Ovary (tissue), 9 donors: ENCODE measurements around the gene HSPH1. TPM values are rescaled to one million over a fixed set of nuclear protein-coding genes. Genes with fewer than 3 reads are reported as not detected.

Experiments
- DNase-seq, 5 donors: peaks; one replicate each; pipeline ENCODE4 v3.0.0-alpha.2; 2019 to 2020
- H3K27ac ChIP-seq, 2 donors: fragments of 200-600 bp; one replicate each; pipeline versions ENCODE4 v1.5.1 to v1.8.0; 2019 to 2022
- H3K27me3 ChIP-seq: fragments of 200-600 bp; one replicate; pipeline ENCODE4 v1.8.0; 2022
- H3K36me3 ChIP-seq: fragments of 200-600 bp; sonication (generic); one replicate; pipeline ENCODE4 v1.5.1; 2019
- H3K4me1 ChIP-seq: one replicate; pipeline ENCODE4 v1.8.1; 2013; ENCODE audit warnings: mild to moderate bottlenecking, moderate library complexity; ENCODE audit not compliant: insufficient read depth
- H3K4me3 ChIP-seq: fragments of 200-600 bp; sonication (generic); one replicate; pipeline ENCODE4 v1.5.1; 2017
- H3K9me3 ChIP-seq, 2 donors: fragments of 200-600 bp in 1 of 2; sonication (generic) in 1 of 2; one replicate each; pipeline versions ENCODE4 v1.5.1 to v1.8.1; 2013 to 2019; ENCODE audit warnings: mild to moderate bottlenecking in 1 of 2, moderate library complexity in 1 of 2
- CTCF ChIP-seq, 3 donors: fragments of 450-650 bp in 2 of 3; fragments of 200-600 bp in 1 of 3; IDR thresholded peaks; one replicate each; pipeline versions ENCODE4 v1.5.1 to v1.8.0; 2016 to 2022; ENCODE audit warnings: antibody characterized with exemption in 3 of 3, mild to moderate bottlenecking in 1 of 3
- EP300 ChIP-seq: sonication (generic); formaldehyde crosslinking; IDR thresholded peaks from one replicate; pipeline ENCODE4 v1.6.1; 2017; ENCODE audit warnings: antibody characterized with exemption
- POLR2A ChIP-seq: fragments of 450-650 bp; IDR thresholded peaks from one replicate; pipeline ENCODE4 v1.6.1; 2017; ENCODE audit warnings: antibody characterized with exemption, mild to moderate bottlenecking, moderate library complexity
- WGBS, 3 donors: extraction: QIAGEN DNeasy Blood & Tissue Kit in 1 of 3; methylation state at CpG; one replicate each; pipeline versions ENCODE4 v1.1.5 to v1.1.7; 2013 to 2017; 5-methylcytosine and 5-hydroxymethylcytosine counted together
- intact Hi-C, 4 donors: fragments of 100-400 bp; cut with DNase I; formaldehyde crosslinking; loops; one replicate each; pipeline versions ENCODE4 v1.11.0 to v1.15.1; 2022 to 2023
- polyA plus RNA-seq, 2 donors: library from polyadenylated mRNA; stranded (reverse); fragments of 200-250 nt in 1 of 2; fragments of 350-450 nt in 1 of 2; fragmentation: Illumina TruSeq in 1 of 2; extraction: RNeasy Lipid Tissue Mini Kit (QIAGEN cat#74804) in 1 of 2; gene quantifications; one replicate each; pipeline ENCODE4 v1.2.3, GENCODE V29; 2013 to 2014
- total RNA-seq, 7 donors: library from RNA; depleted of rRNA in 2 of 7; stranded (reverse); fragments of >200 nt in 2 of 7; fragmentation: NEBNext Ultra II Directional in 3 of 7; extraction: Animal tissue kit (Norgen Biotek cat#: 25700) in 3 of 7; gene quantifications; one replicate each; pipeline versions ENCODE4 v1.1.0 to v1.2.4, GENCODE V29; 2016 to 2023
- donor health status: DM: no; HTN: no; CAD: no; lungs with moderate emphysema.
- donor health status: DM: no; HTN: no; CAD: no.
- donor health status: Bipolar disorder and iron deficiency.
- donor health status: DM: yes; HTN: yes; CAD: no.
- donor health status: DM: no; HTN: no; CAD: no.
- donor health status: DM: yes; HTN: yes; CAD: no.

HSPH1 gene
- total and polyA plus RNA-seq, 9 donors = 16.0 to 93.2 (median 52.7) TPM

- TF ChIP-seq CTCF (IDR thresholded peaks at IDR 0.05) (no peak), EP300 (no peak), POLR2A (no peak)
- intact Hi-C loops = no loop called here
- no peak for DNase-seq
- Histone ChIP-seq H3K27ac (no peak overlapping the region), H3K9me3 (no peaks in the 10 kb centered on the region), H3K4me3 (no peak overlapping the region), H3K4me1 (no peaks in the 10 kb centered on the region), H3K36me3 (no peaks in the 10 kb centered on the region), H3K27me3 (no peaks in the 10 kb centered on the region)
- 65 to 81% (median 68%) methylated on average over 4 of the region's 4 CpGs for WGBS, 3 donors
Measured at GRCh38 chr13:31116224-31116623, 45.5 kb downstream of the HSPH1 start.

- no peak for DNase-seq
- no peak for TF ChIP-seq POLR2A
- no peak for TF ChIP-seq CTCF (IDR thresholded peaks at IDR 0.05)
- no peak for TF ChIP-seq EP300
- Histone ChIP-seq H3K27me3 (no peaks in the 10 kb centered on the region), H3K36me3 (no peaks in the 10 kb centered on the region), H3K4me3 (no peak overlapping the region), H3K4me1 (no peaks in the 10 kb centered on the region), H3K27ac (no peak overlapping the region), H3K9me3 (no peaks in the 10 kb centered on the region)
- intact Hi-C loops = no loop called here
- WGBS, 3 donors = 78 to 84% (median 78%) methylated on average over 3 of the region's 3 CpGs
Measured at GRCh38 chr13:31115616-31116015, 46.1 kb downstream of the HSPH1 start.

- WGBS, 3 donors = 72 to 96% (median 93%) methylated on average over 4 of the region's 4 CpGs
- H3K4me1 ChIP-seq = no peaks in the 10 kb centered on the region
- no peaks in the 10 kb centered on the region for H3K9me3 ChIP-seq
- H3K27ac ChIP-seq = no peak overlapping the region
- intact Hi-C loops = no loop called here
- TF ChIP-seq CTCF (IDR thresholded peaks at IDR 0.05) = no peak
- no peak for TF ChIP-seq POLR2A
- no peak for TF ChIP-seq EP300
- DNase-seq = no peak
- no peaks in the 10 kb centered on the region for H3K36me3 ChIP-seq
- H3K4me3 ChIP-seq = no peak overlapping the region
- H3K27me3 ChIP-seq = no peaks in the 10 kb centered on the region
Measured at GRCh38 chr13:31114641-31115040, 47.1 kb downstream of the HSPH1 start.

GRCh38 chr13:31111136-31111535, 50.6 kb downstream of the HSPH1 start:
- Histone ChIP-seq H3K9me3 (no peaks in the 10 kb centered on the region), H3K36me3 (no peaks in the 10 kb centered on the region), H3K27ac (no peak overlapping the region), H3K4me3 (no peak overlapping the region), H3K27me3 (no peaks in the 10 kb centered on the region), H3K4me1 (no peaks in the 10 kb centered on the region)
- DNase-seq = no peak
- intact Hi-C loops = no loop called here
- no peak for TF ChIP-seq CTCF (IDR thresholded peaks at IDR 0.05)
- no peak for TF ChIP-seq EP300
- TF ChIP-seq POLR2A = no peak
- 61 to 71% (median 70%) methylated on average over 4 of the region's 4 CpGs for WGBS, 3 donors

GRCh38 chr13:31110617-31111016, 51.1 kb downstream of the HSPH1 start:
- Histone ChIP-seq H3K27me3 (no peaks in the 10 kb centered on the region), H3K27ac (no peak overlapping the region), H3K9me3 (no peaks in the 10 kb centered on the region), H3K36me3 (no peaks in the 10 kb centered on the region), H3K4me1 (no peaks in the 10 kb centered on the region), H3K4me3 (no peak overlapping the region)
- DNase-seq = no peak
- WGBS, 3 donors = 81 to 96% (median 86%) methylated on average over 10 of the region's 10 CpGs
- intact Hi-C loops = no loop called here
- no peak for TF ChIP-seq POLR2A
- TF ChIP-seq CTCF (IDR thresholded peaks at IDR 0.05) = no peak
- no peak for TF ChIP-seq EP300
